ENCODE data around the gene CFC1B.
"Not testable (repeated sequence)": the region's sequence is repeated elsewhere in the genome, so short reads cannot be mapped to it uniquely, and the experiment has no call there.

Gene CFC1B

GRCh38 chr2:130520992-130521391, at the start of gene CFC1B:
Gene CFC1B, plus strand, starts transcription at chr2:130521222. Its CDS starts 263 bp downstream, at chr2:130521485.
- not testable (repeated sequence) for H3K4me1 Mint-ChIP-seq; DNase-seq (ENCODE audit: low spot score in 2 of 2); H3K9me3 Mint-ChIP-seq; H3K4me3 Mint-ChIP-seq; ATAC-seq; H3K27ac Mint-ChIP-seq; H3K36me3 Mint-ChIP-seq

GRCh38 chr2:130491073-130491472, 29.9 kb upstream of the CFC1B start:
- H3K27ac Mint-ChIP-seq; H3K4me1 Mint-ChIP-seq; H3K9me3 Mint-ChIP-seq; H3K4me3 Mint-ChIP-seq; ATAC-seq; DNase-seq (ENCODE audit: low spot score in 2 of 2); H3K36me3 Mint-ChIP-seq: not testable (repeated sequence)

- not testable (repeated sequence) for ATAC-seq; H3K9me3 Mint-ChIP-seq; H3K36me3 Mint-ChIP-seq; H3K4me1 Mint-ChIP-seq; H3K27ac Mint-ChIP-seq; DNase-seq (ENCODE audit: low spot score in 2 of 2); H3K4me3 Mint-ChIP-seq
These were observed 11.8 kb upstream of the CFC1B start, which contains the start of gene POTEI for GRCh38 chr2:130509228-130509627. Gene POTEI, minus strand, starts transcription at chr2:130509328. Its CDS starts 93 bp downstream, at chr2:130509235.

GRCh38 chr2:130510807-130511746, 9.9 kb upstream of the CFC1B start:
- not testable (repeated sequence) for ATAC-seq; H3K4me3 Mint-ChIP-seq; H3K9me3 Mint-ChIP-seq; H3K27ac Mint-ChIP-seq; DNase-seq (ENCODE audit: low spot score in 2 of 2); H3K4me1 Mint-ChIP-seq; H3K36me3 Mint-ChIP-seq

- peak; percentile 31 for ATAC-seq
- H3K4me3 Mint-ChIP-seq; DNase-seq (ENCODE audit: low spot score in 2 of 2): not testable (repeated sequence)
These were observed 9.1 kb upstream of the CFC1B start for GRCh38 chr2:130511747-130512451.

GRCh38 chr2:130518516-130519106, 2.4 kb upstream of the CFC1B start:
- not testable (repeated sequence) for H3K4me3 Mint-ChIP-seq; H3K9me3 Mint-ChIP-seq; H3K4me1 Mint-ChIP-seq; H3K27ac Mint-ChIP-seq; DNase-seq (ENCODE audit: low spot score in 2 of 2); ATAC-seq; H3K36me3 Mint-ChIP-seq

More at GRCh38 chr2:130511747-130512451, 9.1 kb upstream of the CFC1B start:
- H3K27ac Mint-ChIP-seq, H3K36me3 Mint-ChIP-seq, H3K4me1 Mint-ChIP-seq, H3K9me3 Mint-ChIP-seq: not testable (repeated sequence)

- not testable (repeated sequence) for DNase-seq (ENCODE audit: low spot score in 2 of 2); H3K4me1 Mint-ChIP-seq; H3K36me3 Mint-ChIP-seq; ATAC-seq; H3K4me3 Mint-ChIP-seq; H3K9me3 Mint-ChIP-seq; H3K27ac Mint-ChIP-seq
These were observed 1.4 kb downstream of the CFC1B start for GRCh38 chr2:130522390-130522789.

- not testable (repeated sequence) for DNase-seq (ENCODE audit: low spot score in 2 of 2); H3K27ac Mint-ChIP-seq; H3K4me1 Mint-ChIP-seq; H3K9me3 Mint-ChIP-seq; H3K36me3 Mint-ChIP-seq; ATAC-seq; H3K4me3 Mint-ChIP-seq
These were observed 6.4 kb downstream of the CFC1B start for GRCh38 chr2:130527365-130527967.

- H3K4me1 Mint-ChIP-seq; ATAC-seq; H3K4me3 Mint-ChIP-seq; H3K27ac Mint-ChIP-seq; H3K36me3 Mint-ChIP-seq; H3K9me3 Mint-ChIP-seq; DNase-seq (ENCODE audit: low spot score in 2 of 2): not testable (repeated sequence)
These were observed 8.5 kb downstream of the CFC1B start for GRCh38 chr2:130529545-130529944.

- H3K27ac Mint-ChIP-seq; ATAC-seq; H3K36me3 Mint-ChIP-seq; H3K4me3 Mint-ChIP-seq; DNase-seq (ENCODE audit: low spot score in 2 of 2); H3K4me1 Mint-ChIP-seq; H3K9me3 Mint-ChIP-seq: not testable (repeated sequence)
These were observed 9.2 kb downstream of the CFC1B start for GRCh38 chr2:130530212-130530611.

- not testable (repeated sequence) for H3K36me3 Mint-ChIP-seq; H3K4me3 Mint-ChIP-seq; H3K27ac Mint-ChIP-seq; H3K4me1 Mint-ChIP-seq; DNase-seq (ENCODE audit: low spot score in 2 of 2); H3K9me3 Mint-ChIP-seq
- peak; percentile 99 for ATAC-seq
These were observed 10.2 kb downstream of the CFC1B start for GRCh38 chr2:130531225-130531624.

- H3K27ac Mint-ChIP-seq; H3K36me3 Mint-ChIP-seq; H3K4me1 Mint-ChIP-seq; H3K4me3 Mint-ChIP-seq; DNase-seq (ENCODE audit: low spot score in 2 of 2); H3K9me3 Mint-ChIP-seq: not testable (repeated sequence)
- ATAC-seq, result peak; percentile 73
These were observed 10.7 kb downstream of the CFC1B start for GRCh38 chr2:130531672-130532071.

- ATAC-seq; H3K4me1 Mint-ChIP-seq; DNase-seq (ENCODE audit: low spot score in 2 of 2); H3K9me3 Mint-ChIP-seq; H3K36me3 Mint-ChIP-seq; H3K4me3 Mint-ChIP-seq; H3K27ac Mint-ChIP-seq: not testable (repeated sequence)
These were observed 15.6 kb downstream of the CFC1B start for GRCh38 chr2:130536654-130537053.

- not testable (repeated sequence) for H3K9me3 Mint-ChIP-seq; H3K4me3 Mint-ChIP-seq; H3K27ac Mint-ChIP-seq; H3K4me1 Mint-ChIP-seq; H3K36me3 Mint-ChIP-seq; ATAC-seq; DNase-seq (ENCODE audit: low spot score in 2 of 2)
These were observed 17.2 kb downstream of the CFC1B start for GRCh38 chr2:130538271-130538670.

GRCh38 chr2:130542789-130543188, 21.8 kb downstream of the CFC1B start:
- not testable (repeated sequence) for H3K9me3 Mint-ChIP-seq; H3K36me3 Mint-ChIP-seq; H3K4me3 Mint-ChIP-seq; ATAC-seq; H3K4me1 Mint-ChIP-seq; H3K27ac Mint-ChIP-seq; DNase-seq (ENCODE audit: low spot score in 2 of 2)

All from stimulated activated effector memory CD8-positive, alpha-beta T cell treated with anti-CD3 and anti-CD28 coated beads, Interleukin-12 subunit alpha, Interleukin-12 subunit beta, amount 100 ng/mL, for 72 hours (primary cell).